Fibroblast of lung (primary cell): ENCODE data around the gene GRIA1.

Experiments
- EZH2 ChIP-seq: IDR thresholded peaks from 2 replicates; pipeline ENCODE4 v1.5.1; 2012; ENCODE audit warnings: low read length, control low read depth, mild to moderate bottlenecking; ENCODE audit errors: missing control alignments
- TF ChIP-seq, protein P1 (sequence below), 2 donors: IDR thresholded peaks in 1 of 2; conservative IDR thresholded peaks in 1 of 2; 1 replicate in 1 of 2; 2 replicates in 1 of 2; pipeline ENCODE4 v1.5.1; 2011 to 2012; ENCODE audit warnings: low read length in 2 of 2, control low read depth in 1 of 2, inconsistent platforms in 1 of 2, low read depth in 1 of 2, mild to moderate bottlenecking in 1 of 2

DNA sequence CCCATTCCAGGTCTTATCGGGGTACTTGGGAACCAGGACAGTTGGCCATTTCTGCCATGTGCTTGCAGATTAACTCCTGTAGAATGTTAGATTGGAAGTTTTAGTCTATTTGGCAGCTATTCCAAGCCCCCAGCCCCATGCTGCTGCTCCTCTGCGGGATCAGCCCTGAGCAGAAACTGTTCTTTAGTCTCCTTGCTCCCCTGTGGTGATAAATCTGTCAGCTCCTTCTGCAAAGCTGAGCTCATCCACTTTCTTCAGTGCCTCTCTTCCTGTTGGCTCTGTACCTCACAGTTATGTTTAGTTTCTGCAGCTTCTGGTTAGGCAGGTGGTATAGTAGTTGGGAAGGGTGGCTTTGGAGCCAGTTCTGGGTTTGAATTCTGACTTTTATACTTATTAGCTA lies 170.4 kb downstream of the GRIA1 start:
- TF ChIP-seq, protein P1, sequence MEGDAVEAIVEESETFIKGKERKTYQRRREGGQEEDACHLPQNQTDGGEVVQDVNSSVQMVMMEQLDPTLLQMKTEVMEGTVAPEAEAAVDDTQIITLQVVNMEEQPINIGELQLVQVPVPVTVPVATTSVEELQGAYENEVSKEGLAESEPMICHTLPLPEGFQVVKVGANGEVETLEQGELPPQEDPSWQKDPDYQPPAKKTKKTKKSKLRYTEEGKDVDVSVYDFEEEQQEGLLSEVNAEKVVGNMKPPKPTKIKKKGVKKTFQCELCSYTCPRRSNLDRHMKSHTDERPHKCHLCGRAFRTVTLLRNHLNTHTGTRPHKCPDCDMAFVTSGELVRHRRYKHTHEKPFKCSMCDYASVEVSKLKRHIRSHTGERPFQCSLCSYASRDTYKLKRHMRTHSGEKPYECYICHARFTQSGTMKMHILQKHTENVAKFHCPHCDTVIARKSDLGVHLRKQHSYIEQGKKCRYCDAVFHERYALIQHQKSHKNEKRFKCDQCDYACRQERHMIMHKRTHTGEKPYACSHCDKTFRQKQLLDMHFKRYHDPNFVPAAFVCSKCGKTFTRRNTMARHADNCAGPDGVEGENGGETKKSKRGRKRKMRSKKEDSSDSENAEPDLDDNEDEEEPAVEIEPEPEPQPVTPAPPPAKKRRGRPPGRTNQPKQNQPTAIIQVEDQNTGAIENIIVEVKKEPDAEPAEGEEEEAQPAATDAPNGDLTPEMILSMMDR (conservative IDR thresholded peaks at IDR 0.05 in 1 of 2, IDR thresholded peaks at IDR 0.05 in 1 of 2; ENCODE audit: low read depth in 1 of 2, low read length in 2 of 2): no peak
- TF ChIP-seq EZH2: no peak
